Parathyroid adenoma (tissue), 2 donors: ENCODE data around the gene VEGFB.

Source experiments
- H2AFZ ChIP-seq: fragments of 300-600 bp; sonication (generic); one replicate; pipeline ENCODE4 v1.7.0; 2017; ENCODE audit warnings: antibody characterized with exemption, mild to moderate bottlenecking
- H3K27ac ChIP-seq: fragments of 300-600 bp; sonication (generic); one replicate; pipeline ENCODE4 v1.7.0; 2017
- H3K27me3 ChIP-seq: fragments of 300-600 bp; sonication (generic); one replicate; pipeline ENCODE4 v1.7.0; 2017; ENCODE audit warnings: low read length; ENCODE audit not compliant: control insufficient read depth, insufficient read depth
- H3K36me3 ChIP-seq: fragments of 300-600 bp; sonication (generic); one replicate; pipeline ENCODE4 v1.7.0; 2017; ENCODE audit warnings: low read length; ENCODE audit not compliant: control insufficient read depth, insufficient read depth
- H3K4me1 ChIP-seq: fragments of 300-600 bp; sonication (generic); one replicate; pipeline ENCODE4 v1.7.0; 2017; ENCODE audit warnings: control low read depth
- H3K4me2 ChIP-seq: fragments of 300-600 bp; sonication (generic); one replicate; pipeline ENCODE4 v1.7.0; 2017; ENCODE audit warnings: low read length
- H3K4me3 ChIP-seq: fragments of 300-600 bp; sonication (generic); one replicate; pipeline ENCODE4 v1.7.0; 2017; ENCODE audit warnings: low read depth, low read length
- H3K79me2 ChIP-seq: fragments of 300-600 bp; sonication (generic); one replicate; pipeline ENCODE4 v1.7.0; 2017; ENCODE audit warnings: control low read depth
- H3K9ac ChIP-seq: fragments of 300-600 bp; sonication (generic); one replicate; pipeline ENCODE4 v1.7.0; 2017; ENCODE audit warnings: mild to moderate bottlenecking
- H3K9me3 ChIP-seq: fragments of 300-600 bp; sonication (generic); one replicate; pipeline ENCODE4 v1.7.0; 2017; ENCODE audit warnings: low read length; ENCODE audit not compliant: control insufficient read depth
- TF ChIP-seq, protein P1 (sequence below): fragments of 300-600 bp; sonication (generic); IDR thresholded peaks from one replicate; pipeline ENCODE4 v1.7.0; 2017; ENCODE audit warnings: antibody characterized with exemption, mild to moderate bottlenecking
- donor health status: primary hyperparathyroidism.

VEGFB gene

DNA sequence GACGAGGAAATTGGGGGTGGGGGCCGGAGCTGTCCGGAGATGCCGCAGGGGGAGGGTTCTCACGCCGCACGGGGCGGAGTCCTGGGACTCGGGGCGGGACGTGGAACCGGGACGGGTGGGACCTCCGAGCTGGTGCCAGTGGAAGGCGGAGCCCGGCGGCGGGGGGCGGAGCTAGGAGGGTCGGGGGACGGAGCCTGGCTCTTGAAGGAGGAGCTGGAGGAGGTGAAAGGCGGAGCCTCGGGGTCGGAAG lies 6.8 kb downstream of the VEGFB start:
- Histone ChIP-seq H2AFZ (peak overlapping the region; percentile 78), H3K27me3 (no peaks in the 10 kb centered on the region), H3K9ac (no peak overlapping the region), H3K79me2 (no peaks in the 10 kb centered on the region), H3K9me3 (no peaks in the 10 kb centered on the region), H3K4me1 (peaks cover 12% of the 10 kb centered on the region), H3K4me3 (peak overlapping the region; percentile 79), H3K27ac (peak overlapping the region; percentile 99), H3K4me2 (peak overlapping the region; percentile 97), H3K36me3 (no peaks in the 10 kb centered on the region)
- TF ChIP-seq, protein P1, sequence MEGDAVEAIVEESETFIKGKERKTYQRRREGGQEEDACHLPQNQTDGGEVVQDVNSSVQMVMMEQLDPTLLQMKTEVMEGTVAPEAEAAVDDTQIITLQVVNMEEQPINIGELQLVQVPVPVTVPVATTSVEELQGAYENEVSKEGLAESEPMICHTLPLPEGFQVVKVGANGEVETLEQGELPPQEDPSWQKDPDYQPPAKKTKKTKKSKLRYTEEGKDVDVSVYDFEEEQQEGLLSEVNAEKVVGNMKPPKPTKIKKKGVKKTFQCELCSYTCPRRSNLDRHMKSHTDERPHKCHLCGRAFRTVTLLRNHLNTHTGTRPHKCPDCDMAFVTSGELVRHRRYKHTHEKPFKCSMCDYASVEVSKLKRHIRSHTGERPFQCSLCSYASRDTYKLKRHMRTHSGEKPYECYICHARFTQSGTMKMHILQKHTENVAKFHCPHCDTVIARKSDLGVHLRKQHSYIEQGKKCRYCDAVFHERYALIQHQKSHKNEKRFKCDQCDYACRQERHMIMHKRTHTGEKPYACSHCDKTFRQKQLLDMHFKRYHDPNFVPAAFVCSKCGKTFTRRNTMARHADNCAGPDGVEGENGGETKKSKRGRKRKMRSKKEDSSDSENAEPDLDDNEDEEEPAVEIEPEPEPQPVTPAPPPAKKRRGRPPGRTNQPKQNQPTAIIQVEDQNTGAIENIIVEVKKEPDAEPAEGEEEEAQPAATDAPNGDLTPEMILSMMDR, result no peak

DNA sequence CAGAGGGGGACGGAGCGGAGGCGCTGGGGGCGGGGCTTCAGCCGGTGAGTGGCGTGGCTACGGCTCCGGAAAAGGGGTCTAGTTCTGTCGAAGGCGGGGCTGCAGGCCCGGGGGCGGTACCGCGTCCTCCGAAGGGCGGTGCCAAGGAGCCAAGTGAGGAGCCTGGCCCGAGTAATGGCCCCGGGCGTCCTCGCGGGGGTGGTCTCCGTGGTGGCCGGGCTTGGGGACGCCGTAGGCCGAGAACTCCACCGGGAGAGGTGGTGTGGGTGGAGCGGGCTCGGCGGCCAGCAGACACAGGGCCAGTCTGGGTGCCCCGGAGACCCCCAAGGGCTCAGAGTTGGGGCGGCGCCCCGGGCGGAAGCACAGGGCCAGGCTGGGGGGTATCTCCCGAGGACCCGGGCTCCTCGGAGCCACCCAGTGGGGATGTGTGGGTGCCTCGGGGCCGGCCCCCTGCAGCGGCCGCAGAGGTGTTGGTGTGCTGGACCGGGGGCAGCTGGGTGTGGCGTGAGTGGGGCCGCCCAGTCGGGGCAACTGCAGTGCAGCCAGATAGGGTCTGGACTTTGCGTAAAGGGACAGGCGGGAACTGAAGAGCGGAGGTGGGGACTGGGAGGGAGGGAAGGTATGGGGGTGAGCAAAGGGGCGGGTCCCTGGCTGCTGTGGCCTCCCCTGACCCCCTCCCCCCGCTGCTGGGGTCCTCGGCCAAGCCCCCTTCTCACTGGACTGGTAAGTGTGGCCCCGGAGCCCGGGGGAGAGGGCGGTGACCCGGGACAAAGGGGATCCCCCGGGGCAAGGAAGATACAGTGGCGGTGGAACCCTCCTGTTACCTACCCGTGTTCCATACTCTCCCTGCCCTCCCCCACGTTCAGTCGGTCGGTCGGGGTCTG lies 7.3 kb downstream of the VEGFB start:
- Histone ChIP-seq H3K9ac (peak overlapping the region; percentile 53), H3K36me3 (no peaks in the 10 kb centered on the region), H3K27me3 (no peaks in the 10 kb centered on the region), H3K27ac (peak overlapping the region; percentile 99), H3K9me3 (no peaks in the 10 kb centered on the region), H3K4me1 (peaks cover 12% of the 10 kb centered on the region), H2AFZ (peak overlapping the region; percentile 78), H3K4me3 (peak overlapping the region; percentile 79), H3K4me2 (peak overlapping the region; percentile 81), H3K79me2 (no peaks in the 10 kb centered on the region)
- TF ChIP-seq, protein P1, result no peak

DNA sequence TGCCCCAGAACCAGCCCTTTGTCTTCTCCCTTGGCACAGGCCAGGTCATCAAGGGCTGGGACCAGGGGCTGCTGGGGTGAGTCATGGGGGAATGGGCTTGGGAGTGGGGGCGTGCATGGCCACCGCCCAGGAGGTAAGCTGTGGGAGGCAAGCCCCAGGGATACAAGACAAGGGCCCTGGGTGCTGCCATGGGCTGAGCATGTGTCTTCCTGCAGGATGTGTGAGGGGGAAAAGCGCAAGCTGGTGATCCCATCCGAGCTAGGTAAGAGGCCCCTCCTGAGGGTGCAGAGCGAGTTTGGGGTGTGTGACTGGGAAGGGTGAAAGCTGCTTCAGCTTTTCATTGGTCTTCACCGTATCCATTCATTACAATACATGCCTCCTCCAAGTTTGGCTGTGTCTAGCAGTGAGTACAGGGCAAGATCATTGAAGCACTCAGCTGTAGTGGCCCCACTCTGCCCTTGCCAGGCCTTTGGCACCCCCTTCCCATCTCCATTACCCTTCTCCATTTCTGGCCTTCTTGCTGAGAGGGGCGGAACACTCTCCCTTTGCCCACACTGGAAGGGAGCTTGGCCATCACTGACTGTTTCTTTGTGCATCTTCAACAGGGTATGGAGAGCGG lies 9.0 kb downstream of the VEGFB start:
- Histone ChIP-seq H3K4me2 (no peak overlapping the region), H3K9ac (no peak overlapping the region), H3K4me1 (peaks cover 12% of the 10 kb centered on the region), H3K27ac (no peak overlapping the region), H3K4me3 (no peak overlapping the region), H3K36me3 (no peaks in the 10 kb centered on the region), H3K27me3 (no peaks in the 10 kb centered on the region), H2AFZ (no peak overlapping the region), H3K79me2 (no peaks in the 10 kb centered on the region), H3K9me3 (no peaks in the 10 kb centered on the region)
- TF ChIP-seq, protein P1, result no peak

DNA sequence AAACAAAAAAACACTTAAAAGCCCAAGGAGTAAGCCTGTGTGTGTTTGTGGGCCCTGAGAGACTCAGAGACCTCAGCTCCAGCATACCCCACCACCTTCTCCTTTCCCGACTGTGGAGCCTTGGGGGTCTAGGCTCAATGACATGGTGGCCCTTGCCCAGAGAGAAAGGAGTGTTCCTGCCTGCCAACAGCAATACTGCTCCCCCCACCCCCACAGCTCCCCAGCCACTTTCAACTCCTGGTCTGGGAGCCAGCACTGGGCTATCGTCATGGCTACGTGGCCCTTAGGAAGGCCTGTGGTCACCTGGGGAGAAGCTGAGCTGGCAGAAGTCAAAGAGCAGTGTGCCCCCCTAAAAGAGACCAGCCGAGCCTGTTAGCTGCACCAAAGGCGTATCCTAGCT lies 9.7 kb downstream of the VEGFB start:
- Histone ChIP-seq H3K36me3 (no peaks in the 10 kb centered on the region), H3K79me2 (no peaks in the 10 kb centered on the region), H3K9ac (no peak overlapping the region), H2AFZ (no peak overlapping the region), H3K4me1 (peaks cover 12% of the 10 kb centered on the region), H3K4me2 (no peak overlapping the region), H3K27me3 (no peaks in the 10 kb centered on the region), H3K27ac (no peak overlapping the region), H3K4me3 (no peak overlapping the region), H3K9me3 (no peaks in the 10 kb centered on the region)
- TF ChIP-seq, protein P1, result no peak

DNA sequence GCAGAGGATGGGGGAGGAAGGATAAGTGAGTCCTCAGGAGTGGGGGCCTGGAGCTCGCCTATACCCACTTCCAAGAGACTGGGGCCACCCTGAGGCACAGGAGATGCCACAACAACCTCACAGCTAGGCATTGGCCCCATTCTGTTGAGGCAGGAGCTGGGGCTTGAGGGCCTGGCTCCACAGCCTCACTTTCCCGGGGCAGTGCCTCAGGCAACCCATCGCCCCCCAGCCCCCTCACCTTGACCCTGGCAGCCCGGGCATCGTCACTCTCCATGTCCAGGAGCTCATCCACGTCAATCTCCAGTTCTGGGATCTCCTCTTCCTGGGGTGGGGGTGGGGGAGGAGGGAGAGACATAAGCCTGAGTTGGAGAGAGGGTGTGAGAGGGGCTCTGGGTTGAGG lies 10.6 kb downstream of the VEGFB start:
- Histone ChIP-seq H3K27me3 (no peaks in the 10 kb centered on the region), H3K79me2 (no peaks in the 10 kb centered on the region), H2AFZ (no peak overlapping the region), H3K27ac (no peak overlapping the region), H3K4me2 (peak overlapping the region; percentile 75), H3K9me3 (no peaks in the 10 kb centered on the region), H3K9ac (no peak overlapping the region), H3K36me3 (no peaks in the 10 kb centered on the region), H3K4me3 (no peak overlapping the region), H3K4me1 (peaks cover 8% of the 10 kb centered on the region)
- TF ChIP-seq, protein P1, result no peak
